Measurements from ENCODE around the gene NIBAN1.
A peak's percentile ranks its signal among the peaks of the same experiment; 100 is the strongest.

The NIBAN1 gene

GRCh38 chr1:184975208-184975870, 1.0 kb upstream of the NIBAN1 start:
- Histone ChIP-seq H3K4me2 (ENCODE audit: low read length) (no peak overlapping the region), H3K27ac (ENCODE audit: low read depth, low read length) (no peak overlapping the region), H3K4me3 (ENCODE audit: low read length) (no peak overlapping the region), H3K27me3 (ENCODE audit: control insufficient read depth, low read length) (peaks cover 16% of the 10 kb centered on the region), H3K9me2 (replicated peaks; ENCODE audit: control insufficient read depth, low read length) (no peaks in the 10 kb centered on the region), H3F3A (ENCODE audit: control insufficient read depth, insufficient read depth) (peaks cover 6% of the 10 kb centered on the region), H3K79me2 (ENCODE audit: control insufficient read depth, low read length) (no peaks in the 10 kb centered on the region; the same call in 1 of the 2 replicates), H4K20me1 (ENCODE audit: control insufficient read depth, insufficient read depth, low read depth, low read length) (no peaks in the 10 kb centered on the region), H3K4me1 (ENCODE audit: control insufficient read depth, low read length) (peaks cover 38% of the 10 kb centered on the region), H3K36me3 (ENCODE audit: control insufficient read depth, low read length) (no peaks in the 10 kb centered on the region), H3K9me3 (ENCODE audit: control insufficient read depth, insufficient read depth, low read length) (no peaks in the 10 kb centered on the region)
- no peak for TF ChIP-seq CTCF (IDR thresholded peaks at IDR 0.05; ENCODE audit: low read depth, low read length, poor library complexity, severe bottlenecking)
- TF ChIP-seq EZH2phosphoT487 (IDR thresholded peaks at IDR 0.05; ENCODE audit: borderline replicate concordance, low read length), result no peak

- Histone ChIP-seq H3K9me3 (ENCODE audit: control insufficient read depth, insufficient read depth, low read length) (no peaks in the 10 kb centered on the region), H3F3A (ENCODE audit: control insufficient read depth, insufficient read depth) (peaks cover 6% of the 10 kb centered on the region), H3K27ac (ENCODE audit: low read depth, low read length) (no peak overlapping the region), H3K4me3 (ENCODE audit: low read length) (peak overlapping the region; percentile 97), H3K9me2 (replicated peaks; ENCODE audit: control insufficient read depth, low read length) (no peaks in the 10 kb centered on the region), H3K79me2 (ENCODE audit: control insufficient read depth, low read length) (no peaks in the 10 kb centered on the region; the same call in 1 of the 2 replicates), H3K4me2 (ENCODE audit: low read length) (peak overlapping the region; percentile 97), H3K36me3 (ENCODE audit: control insufficient read depth, low read length) (no peaks in the 10 kb centered on the region), H3K27me3 (ENCODE audit: control insufficient read depth, low read length) (peaks cover 16% of the 10 kb centered on the region), H4K20me1 (ENCODE audit: control insufficient read depth, insufficient read depth, low read depth, low read length) (no peaks in the 10 kb centered on the region), H3K4me1 (ENCODE audit: control insufficient read depth, low read length) (peaks cover 38% of the 10 kb centered on the region)
- no peak for TF ChIP-seq EZH2phosphoT487 (IDR thresholded peaks at IDR 0.05; ENCODE audit: borderline replicate concordance, low read length)
- TF ChIP-seq CTCF (IDR thresholded peaks at IDR 0.05; ENCODE audit: low read depth, low read length, poor library complexity, severe bottlenecking), result no peak
These were observed 468 bp upstream of the NIBAN1 start for GRCh38 chr1:184974837-184975115.

GRCh38 chr1:184973272-184974055, 844 bp downstream of the NIBAN1 start:
- Histone ChIP-seq H4K20me1 (ENCODE audit: control insufficient read depth, insufficient read depth, low read depth, low read length) (no peaks in the 10 kb centered on the region), H3K27me3 (ENCODE audit: control insufficient read depth, low read length) (peaks cover 16% of the 10 kb centered on the region), H3K27ac (ENCODE audit: low read depth, low read length) (peak overlapping the region; percentile 32), H3K9me2 (replicated peaks; ENCODE audit: control insufficient read depth, low read length) (no peaks in the 10 kb centered on the region), H3K36me3 (ENCODE audit: control insufficient read depth, low read length) (no peaks in the 10 kb centered on the region), H3K4me3 (ENCODE audit: low read length) (peak overlapping the region; percentile 97), H3K9me3 (ENCODE audit: control insufficient read depth, insufficient read depth, low read length) (no peaks in the 10 kb centered on the region), H3F3A (ENCODE audit: control insufficient read depth, insufficient read depth) (peaks cover 6% of the 10 kb centered on the region), H3K4me2 (ENCODE audit: low read length) (peak overlapping the region; percentile 97), H3K79me2 (ENCODE audit: control insufficient read depth, low read length) (no peaks in the 10 kb centered on the region; the same call in 1 of the 2 replicates), H3K4me1 (ENCODE audit: control insufficient read depth, low read length) (peaks cover 38% of the 10 kb centered on the region)
- TF ChIP-seq CTCF (IDR thresholded peaks at IDR 0.05; ENCODE audit: low read depth, low read length, poor library complexity, severe bottlenecking), result peak; percentile 27
- no peak for TF ChIP-seq EZH2phosphoT487 (IDR thresholded peaks at IDR 0.05; ENCODE audit: borderline replicate concordance, low read length)

All from DOHH2 (cell line).